ENCODE data around the gene UGT8. TPM values are rescaled to one million over a fixed set of nuclear protein-coding genes. Genes with fewer than 3 reads are reported as not detected.

Gene UGT8
- polyA plus RNA-seq, 1 of the 3 experiments (the other 2 are of a cell fraction) = not detected

DNA sequence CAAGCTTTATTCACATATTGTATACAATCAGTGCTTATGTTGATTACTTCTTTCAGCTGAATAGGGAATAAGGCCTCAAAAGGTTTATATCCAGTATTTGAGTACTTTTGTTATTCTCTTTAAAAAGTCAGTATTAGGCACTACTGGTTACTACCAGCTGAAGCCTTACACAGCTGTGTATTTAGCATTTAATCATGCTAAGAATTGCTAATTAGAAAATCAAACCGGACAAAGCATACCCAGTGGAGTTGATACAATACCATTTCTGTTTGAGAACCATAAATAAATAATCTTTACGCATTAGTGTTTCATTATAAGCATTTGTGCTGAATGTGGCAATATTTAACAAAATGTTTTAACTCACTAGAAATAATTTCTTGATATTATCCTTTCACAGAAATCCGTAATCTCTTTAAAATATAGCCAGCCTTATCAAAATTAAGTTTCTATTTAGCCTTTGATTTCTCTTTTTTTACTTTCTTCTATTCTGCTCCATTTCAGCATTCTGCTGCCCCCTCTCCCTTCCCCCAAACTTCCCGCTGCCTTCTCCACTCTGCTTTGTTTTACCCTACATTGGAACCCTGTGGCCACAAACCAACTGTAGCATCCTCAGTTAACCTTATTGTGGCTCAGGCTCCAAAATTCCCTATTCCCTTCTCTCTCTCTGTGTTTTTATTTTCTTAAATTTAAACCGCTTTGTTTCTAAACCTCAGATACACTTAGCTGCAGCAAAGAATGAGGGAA is 37.8 kb downstream of the UGT8 start (continued):
- no peak for TF ChIP-seq ELF1 (IDR thresholded peaks at IDR 0.05)
- TF ChIP-seq, protein P1, sequence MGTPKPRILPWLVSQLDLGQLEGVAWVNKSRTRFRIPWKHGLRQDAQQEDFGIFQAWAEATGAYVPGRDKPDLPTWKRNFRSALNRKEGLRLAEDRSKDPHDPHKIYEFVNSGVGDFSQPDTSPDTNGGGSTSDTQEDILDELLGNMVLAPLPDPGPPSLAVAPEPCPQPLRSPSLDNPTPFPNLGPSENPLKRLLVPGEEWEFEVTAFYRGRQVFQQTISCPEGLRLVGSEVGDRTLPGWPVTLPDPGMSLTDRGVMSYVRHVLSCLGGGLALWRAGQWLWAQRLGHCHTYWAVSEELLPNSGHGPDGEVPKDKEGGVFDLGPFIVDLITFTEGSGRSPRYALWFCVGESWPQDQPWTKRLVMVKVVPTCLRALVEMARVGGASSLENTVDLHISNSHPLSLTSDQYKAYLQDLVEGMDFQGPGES (IDR thresholded peaks at IDR 0.05; ENCODE audit: low read depth, low read length) = no peak
- TF ChIP-seq, protein P2, sequence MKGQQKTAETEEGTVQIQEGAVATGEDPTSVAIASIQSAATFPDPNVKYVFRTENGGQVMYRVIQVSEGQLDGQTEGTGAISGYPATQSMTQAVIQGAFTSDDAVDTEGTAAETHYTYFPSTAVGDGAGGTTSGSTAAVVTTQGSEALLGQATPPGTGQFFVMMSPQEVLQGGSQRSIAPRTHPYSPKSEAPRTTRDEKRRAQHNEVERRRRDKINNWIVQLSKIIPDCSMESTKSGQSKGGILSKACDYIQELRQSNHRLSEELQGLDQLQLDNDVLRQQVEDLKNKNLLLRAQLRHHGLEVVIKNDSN (IDR thresholded peaks at IDR 0.05; ENCODE audit: borderline replicate concordance, low read depth) = no peak
- TF ChIP-seq, protein P3, sequence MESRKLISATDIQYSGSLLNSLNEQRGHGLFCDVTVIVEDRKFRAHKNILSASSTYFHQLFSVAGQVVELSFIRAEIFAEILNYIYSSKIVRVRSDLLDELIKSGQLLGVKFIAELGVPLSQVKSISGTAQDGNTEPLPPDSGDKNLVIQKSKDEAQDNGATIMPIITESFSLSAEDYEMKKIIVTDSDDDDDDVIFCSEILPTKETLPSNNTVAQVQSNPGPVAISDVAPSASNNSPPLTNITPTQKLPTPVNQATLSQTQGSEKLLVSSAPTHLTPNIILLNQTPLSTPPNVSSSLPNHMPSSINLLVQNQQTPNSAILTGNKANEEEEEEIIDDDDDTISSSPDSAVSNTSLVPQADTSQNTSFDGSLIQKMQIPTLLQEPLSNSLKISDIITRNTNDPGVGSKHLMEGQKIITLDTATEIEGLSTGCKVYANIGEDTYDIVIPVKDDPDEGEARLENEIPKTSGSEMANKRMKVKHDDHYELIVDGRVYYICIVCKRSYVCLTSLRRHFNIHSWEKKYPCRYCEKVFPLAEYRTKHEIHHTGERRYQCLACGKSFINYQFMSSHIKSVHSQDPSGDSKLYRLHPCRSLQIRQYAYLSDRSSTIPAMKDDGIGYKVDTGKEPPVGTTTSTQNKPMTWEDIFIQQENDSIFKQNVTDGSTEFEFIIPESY (IDR thresholded peaks at IDR 0.05; ENCODE audit: borderline replicate concordance, low read depth) = no peak
- TF ChIP-seq, protein P4, sequence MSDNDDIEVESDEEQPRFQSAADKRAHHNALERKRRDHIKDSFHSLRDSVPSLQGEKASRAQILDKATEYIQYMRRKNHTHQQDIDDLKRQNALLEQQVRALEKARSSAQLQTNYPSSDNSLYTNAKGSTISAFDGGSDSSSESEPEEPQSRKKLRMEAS (IDR thresholded peaks at IDR 0.05; ENCODE audit: low read depth) = no peak
- no peak for TF ChIP-seq CHD2 (IDR thresholded peaks at IDR 0.05; ENCODE audit: low read length, partially characterized antibody)
- TF ChIP-seq EZH2phosphoT487 (IDR thresholded peaks at IDR 0.05; ENCODE audit: borderline replicate concordance, low read depth) = no peak

GRCh38 chr4:114642173-114642780 is 43.7 kb downstream of the UGT8 start:
- Histone ChIP-seq H3K79me2 (ENCODE audit: insufficient read depth) (no peaks in the 10 kb centered on the region), H3K4me1 (ENCODE audit: control insufficient read depth in 1 of 2, insufficient read depth in 2 of 2, low read depth in 1 of 2, low read length in 1 of 2) (no peaks in the 10 kb centered on the region), H3K36me3 (replicated peaks in 1 of 2; ENCODE audit: control insufficient read depth in 1 of 2, insufficient read depth in 2 of 2, low read length in 1 of 2) (no peaks in the 10 kb centered on the region), H3K9me2 (no peaks in the 10 kb centered on the region), H3K9ac (no peak overlapping the region), H3K9me3 (no peaks in the 10 kb centered on the region), H2AFZ (ENCODE audit: low read depth) (no peak overlapping the region), H3F3A (replicated peaks; ENCODE audit: insufficient read depth) (no peaks in the 10 kb centered on the region), H3K4me2 (no peak overlapping the region), H3K4me3 (ENCODE audit: low read depth in 2 of 2, low read length in 1 of 2) (no peak overlapping the region), H4K20me1 (ENCODE audit: insufficient read depth) (no peaks in the 10 kb centered on the region), H3K27me3 (ENCODE audit: insufficient read depth) (no peaks in the 10 kb centered on the region), H3K27ac (ENCODE audit: low read depth in 2 of 2, low read length in 1 of 2) (no peak overlapping the region)
- TF ChIP-seq MEF2A (IDR thresholded peaks at IDR 0.05; ENCODE audit: borderline replicate concordance, low read depth) (no peak), CHD2 (IDR thresholded peaks at IDR 0.05; ENCODE audit: low read length, partially characterized antibody) (no peak), RFX5 (IDR thresholded peaks at IDR 0.05; ENCODE audit: low read length) (no peak), PBX3 (IDR thresholded peaks at IDR 0.05) (no peak), MXI1 (IDR thresholded peaks at IDR 0.05; ENCODE audit: low read depth, low read length) (no peak), FOXJ3 (CRISPR knock-in tag; IDR thresholded peaks at IDR 0.05) (no peak), JUND (IDR thresholded peaks at IDR 0.05) (no peak), RCOR1 (IDR thresholded peaks at IDR 0.05; ENCODE audit: low read length) (no peak), RAD21 (IDR thresholded peaks at IDR 0.05; ENCODE audit: low read length) (no peak), TAF1 (IDR thresholded peaks at IDR 0.05; ENCODE audit: borderline replicate concordance, low read depth, low read length) (no peak), ELF1 (IDR thresholded peaks at IDR 0.05) (no peak), USF2 (IDR thresholded peaks at IDR 0.05; ENCODE audit: borderline replicate concordance, low read depth, low read length) (no peak), EZH2phosphoT487 (IDR thresholded peaks at IDR 0.05; ENCODE audit: borderline replicate concordance, low read depth) (no peak), EP300 (IDR thresholded peaks at IDR 0.05; ENCODE audit: borderline replicate concordance in 1 of 2, low read depth in 1 of 2, low read length in 1 of 2) (no peak), POLR2AphosphoS5 (IDR thresholded peaks at IDR 0.05; ENCODE audit: low read depth, low read length) (no peak)
- TF ChIP-seq, protein P4 (IDR thresholded peaks at IDR 0.05; ENCODE audit: low read depth) = no peak
- POLR2A ChIA-PET = no interaction called here
- DNase-seq = no peak
- 2% methylated on average over 4 of the region's 4 CpGs for WGBS (ENCODE audit: low lambda C conversion rate)
- CTCF ChIA-PET = interaction anchor here (1.2 kb wide), 1 partner anchor 17 kb away, joined by 3 read pairs; no protein-coding TSS in a partner anchor

All from SK-N-SH (cell line).